T-helper 2 cell treated with Interferon-gamma antibody and Interleukin-4, amounts not matched to agents 100 ng/mL and 5 ng/mL, for 36 hours (primary cell): Measurements from ENCODE around the gene TTYH3. TPM values are rescaled to one million over a fixed set of nuclear protein-coding genes. Genes with fewer than 3 reads are reported as not detected.
"Not testable (repeated sequence)": the region's sequence is repeated elsewhere in the genome, so short reads cannot be mapped to it uniquely, and the experiment has no call there.

ENCODE experiments used
- intact Hi-C: fragments of 100-400 bp; cut with micrococcal nuclease; formaldehyde crosslinking; loops from one replicate; pipeline ENCODE4 v1.15.1; 2023
- total RNA-seq: library from RNA; stranded (reverse); gene quantifications from 2 replicates; pipeline ENCODE4 v1.2.3, GENCODE V29; 2022

Gene TTYH3, protein sequence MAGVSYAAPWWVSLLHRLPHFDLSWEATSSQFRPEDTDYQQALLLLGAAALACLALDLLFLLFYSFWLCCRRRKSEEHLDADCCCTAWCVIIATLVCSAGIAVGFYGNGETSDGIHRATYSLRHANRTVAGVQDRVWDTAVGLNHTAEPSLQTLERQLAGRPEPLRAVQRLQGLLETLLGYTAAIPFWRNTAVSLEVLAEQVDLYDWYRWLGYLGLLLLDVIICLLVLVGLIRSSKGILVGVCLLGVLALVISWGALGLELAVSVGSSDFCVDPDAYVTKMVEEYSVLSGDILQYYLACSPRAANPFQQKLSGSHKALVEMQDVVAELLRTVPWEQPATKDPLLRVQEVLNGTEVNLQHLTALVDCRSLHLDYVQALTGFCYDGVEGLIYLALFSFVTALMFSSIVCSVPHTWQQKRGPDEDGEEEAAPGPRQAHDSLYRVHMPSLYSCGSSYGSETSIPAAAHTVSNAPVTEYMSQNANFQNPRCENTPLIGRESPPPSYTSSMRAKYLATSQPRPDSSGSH
- 27.8 and 28.1 TPM in 2 replicates for total RNA-seq

DNA sequence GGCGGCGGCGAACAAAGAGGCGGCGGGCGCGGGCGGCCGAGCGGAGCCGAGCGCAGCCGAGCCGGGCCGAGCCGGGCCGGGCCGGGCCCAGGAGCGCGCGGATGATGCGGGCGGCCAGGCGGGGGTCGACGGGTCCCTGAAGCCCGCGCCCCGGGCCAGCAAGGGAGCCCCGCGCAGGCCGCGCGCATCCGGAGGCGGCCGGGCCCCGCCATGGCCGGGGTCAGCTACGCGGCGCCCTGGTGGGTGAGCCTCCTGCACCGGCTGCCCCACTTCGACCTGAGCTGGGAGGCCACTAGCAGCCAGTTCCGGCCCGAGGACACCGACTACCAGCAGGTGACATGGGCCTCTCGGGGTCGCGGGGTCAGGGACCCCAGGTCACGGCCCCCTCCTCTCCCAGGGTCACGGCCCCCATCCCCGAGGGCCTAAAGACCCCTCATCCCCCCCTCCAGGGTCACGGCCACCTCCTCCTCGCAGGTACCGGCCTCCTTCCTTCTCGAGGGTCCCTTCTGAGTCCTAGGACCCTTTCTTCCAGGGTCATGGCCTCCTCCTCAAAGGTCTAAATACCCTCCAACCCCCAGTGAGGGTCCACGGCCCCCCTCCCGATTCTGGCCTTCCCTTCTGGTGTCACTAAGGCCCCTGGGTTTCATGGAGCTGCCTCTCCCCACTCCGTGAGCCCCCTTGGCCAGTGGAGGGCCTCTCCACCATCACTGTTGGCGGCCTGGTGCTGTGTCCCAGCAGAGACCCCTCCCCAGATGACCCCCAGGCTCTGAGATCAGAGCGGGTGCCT lies at the start of gene TTYH3:
TTYH3 (plus strand) TSS at position 41 of the 787 bp plus-strand sequence; CDS start at position 211, 170 bp downstream.
- intact Hi-C loops = loop anchor here (1.0 to 5.0 kb wide), 5 partner anchors 77 to 320 kb away; partner anchors contain the start of genes BRAT1, EIF3B, GNA12 and LFNG

DNA sequence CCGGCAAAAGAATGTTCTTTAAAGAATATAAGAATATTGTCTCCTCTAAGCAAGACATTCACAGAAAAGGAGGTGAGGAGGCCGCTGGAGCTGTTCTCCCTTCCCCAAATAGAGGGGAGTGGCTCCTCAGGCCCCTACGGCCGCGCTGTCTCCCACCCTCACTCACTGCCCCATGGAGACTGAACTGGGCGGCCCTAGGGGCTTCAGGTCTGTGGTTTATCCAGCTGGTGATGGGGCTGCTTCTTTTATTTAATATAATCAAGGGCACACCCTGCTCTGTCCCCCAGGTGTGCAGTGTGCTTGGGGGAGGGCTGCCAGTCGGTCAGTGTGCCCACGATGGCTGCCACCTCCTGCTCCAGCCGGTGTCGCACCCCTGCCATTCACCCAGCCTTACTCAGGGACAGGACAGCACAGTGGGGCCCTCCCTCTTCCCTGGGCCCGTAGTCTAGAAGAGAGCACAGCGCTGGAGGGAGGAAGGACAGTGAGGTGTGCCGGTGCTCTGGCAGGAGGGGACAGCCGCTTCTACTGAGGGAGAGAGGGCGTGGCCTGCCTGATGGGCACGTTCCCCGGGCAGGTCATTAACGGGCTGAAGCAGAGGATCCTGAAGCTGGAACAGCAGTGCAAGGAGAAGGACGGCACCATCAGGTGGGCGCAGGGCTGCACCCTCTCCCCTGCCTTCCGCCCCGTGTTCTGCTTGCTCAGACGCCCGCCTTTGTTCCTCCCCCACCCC lies 49.6 kb upstream of the TTYH3 start:
- intact Hi-C loops = no loop called here

DNA sequence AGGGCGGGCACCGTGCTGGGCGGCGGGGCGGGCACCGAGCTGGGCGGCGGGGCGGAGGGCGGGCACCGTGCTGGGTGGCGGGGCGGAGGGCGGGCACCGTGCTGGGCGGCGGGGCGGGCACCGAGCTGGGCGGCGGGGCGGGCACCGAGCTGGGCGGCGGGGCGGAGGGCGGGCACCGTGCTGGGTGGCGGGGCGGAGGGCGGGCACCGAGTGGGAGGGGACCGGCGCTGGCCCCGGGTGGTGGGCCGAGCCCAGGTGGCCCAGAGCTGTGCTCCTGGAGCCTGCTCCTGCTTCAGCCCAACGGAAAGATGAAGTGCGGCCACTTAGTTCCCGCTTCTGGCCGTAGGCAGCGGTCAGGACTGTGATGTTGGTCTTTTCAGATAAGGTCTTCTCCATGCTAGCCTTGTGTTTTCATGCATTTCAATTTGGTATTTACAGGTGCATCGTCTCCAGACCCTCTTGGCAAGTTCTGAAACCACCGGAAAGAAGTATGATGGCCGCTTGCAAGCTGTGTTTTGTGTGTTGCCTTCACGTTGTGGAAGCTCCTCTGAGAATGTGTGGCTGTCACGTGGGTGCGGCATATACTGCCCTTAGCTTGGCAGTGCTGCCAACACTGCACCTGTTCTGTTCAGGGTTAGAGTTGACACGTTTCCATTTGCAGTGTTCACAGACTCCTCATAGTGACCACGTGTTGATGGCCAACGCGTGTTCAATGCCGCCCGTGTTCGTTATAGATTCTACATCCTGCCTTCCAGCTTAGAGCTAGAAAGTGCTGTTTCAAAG lies 47.8 kb upstream of the TTYH3 start:
- intact Hi-C loops = no loop called here

DNA sequence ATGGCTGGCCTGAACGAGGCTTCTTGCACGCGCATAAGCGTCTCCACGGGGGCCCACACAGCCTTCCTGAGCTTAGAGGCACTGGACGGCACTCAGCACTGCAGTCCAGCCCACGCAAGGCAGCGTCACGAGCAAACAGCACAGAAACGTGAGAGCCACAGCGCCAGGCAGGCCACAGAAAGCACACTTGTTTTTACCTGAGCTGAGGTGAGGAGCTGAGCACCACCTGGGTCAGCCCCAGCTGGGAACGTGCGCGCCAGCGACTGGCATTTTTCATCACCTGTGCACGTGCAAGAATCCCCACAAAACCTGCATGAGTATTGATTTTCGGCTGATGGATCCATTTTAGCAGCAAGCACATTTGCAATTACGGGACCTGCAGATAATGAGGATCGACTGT lies 46.3 kb upstream of the TTYH3 start:
- intact Hi-C loops = no loop called here

DNA sequence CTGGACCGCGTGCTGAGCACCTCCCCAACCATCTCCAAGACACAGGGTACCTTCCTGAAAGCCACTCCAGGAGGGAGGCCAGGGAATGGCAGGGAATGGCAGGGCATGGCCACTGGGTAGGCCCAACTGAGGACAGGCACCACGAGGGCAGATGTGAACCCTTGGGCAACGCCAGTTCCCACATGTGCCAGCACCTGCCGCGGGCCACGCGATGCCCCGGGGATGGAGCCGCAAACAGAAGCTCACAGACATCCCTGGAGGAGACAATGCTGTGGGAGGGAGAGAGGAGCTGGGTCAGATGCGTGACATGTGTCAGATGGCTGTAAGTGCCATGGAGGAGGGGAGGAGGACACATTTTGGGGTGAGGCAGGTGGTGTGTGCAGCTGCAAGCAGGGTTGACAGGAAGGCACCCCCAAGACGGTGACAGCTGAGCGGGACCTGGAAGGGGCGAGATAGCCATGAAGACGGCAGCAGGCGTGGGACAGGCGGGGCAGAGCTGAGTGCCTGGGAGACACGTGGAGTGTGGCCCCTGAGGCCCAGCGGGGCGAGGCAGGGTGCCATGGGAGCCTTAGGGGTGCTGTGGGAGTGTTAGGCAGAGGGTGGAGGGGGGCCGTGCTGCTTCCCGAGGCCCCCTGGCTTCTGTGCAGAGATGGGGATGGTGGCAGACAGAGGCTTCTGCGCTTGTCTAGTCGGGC lies 45.3 kb upstream of the TTYH3 start:
- intact Hi-C loops = no loop called here

DNA sequence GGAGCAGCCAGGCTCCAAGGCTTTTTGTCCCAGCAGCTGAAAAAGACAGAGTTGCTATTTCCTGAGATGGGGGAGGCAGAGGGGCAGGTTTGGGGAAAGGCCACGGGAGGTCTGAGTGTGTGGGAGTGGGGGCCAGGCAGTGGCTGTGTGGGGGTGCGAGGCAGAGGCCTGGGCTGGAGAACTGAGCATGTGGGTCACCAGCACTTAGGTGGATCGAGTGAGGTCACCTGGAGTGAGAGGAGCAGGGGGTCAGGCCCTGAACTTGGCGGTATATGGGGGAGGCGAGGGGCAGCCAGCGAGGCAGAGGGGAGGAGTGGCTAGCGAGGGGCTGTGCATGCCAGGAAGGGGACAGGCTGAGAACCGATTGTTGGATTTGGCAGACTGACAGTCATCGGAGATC lies 44.7 kb upstream of the TTYH3 start:
- intact Hi-C loops = no loop called here

DNA sequence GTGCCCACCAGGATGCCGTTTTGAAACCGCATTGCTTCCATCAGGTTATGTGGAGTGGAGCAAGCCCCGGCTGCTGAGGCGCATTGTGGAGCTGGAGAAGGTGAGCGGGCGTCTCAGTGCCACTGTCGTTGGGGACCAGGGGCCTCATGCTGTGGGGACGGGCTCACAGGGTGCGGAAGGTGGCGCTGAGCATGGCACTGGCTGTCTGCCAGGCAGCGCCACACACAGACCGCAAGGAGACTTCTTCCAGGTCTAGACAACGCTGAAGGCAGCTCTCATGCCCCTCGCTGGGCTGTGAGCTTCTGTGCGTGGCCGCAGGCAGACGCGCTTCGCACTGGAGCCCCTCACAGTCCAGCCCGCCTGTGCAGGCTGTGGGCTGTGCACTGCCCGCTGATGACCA lies 44.0 kb upstream of the TTYH3 start:
- intact Hi-C loops = no loop called here

DNA sequence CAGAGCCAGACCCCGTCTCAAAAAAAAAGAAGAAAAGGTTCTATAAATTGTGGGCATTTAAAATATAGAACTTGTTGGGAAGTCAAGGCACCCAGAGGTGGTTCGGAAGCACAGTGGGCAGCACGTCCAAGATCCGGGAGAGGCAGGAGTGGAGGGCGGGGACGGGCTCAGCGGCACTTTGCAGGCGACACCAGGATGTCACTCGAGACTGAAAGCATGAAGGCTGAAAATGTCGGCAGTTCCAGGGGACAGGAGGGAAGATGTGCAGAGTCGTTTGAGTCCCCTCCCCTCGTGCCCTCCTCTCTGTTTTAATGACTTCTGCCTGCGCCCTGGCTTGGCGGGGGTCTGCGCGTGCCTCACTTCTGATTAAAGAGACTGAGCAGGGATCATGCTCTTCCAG lies 42.4 kb upstream of the TTYH3 start:
- intact Hi-C loops = no loop called here

DNA sequence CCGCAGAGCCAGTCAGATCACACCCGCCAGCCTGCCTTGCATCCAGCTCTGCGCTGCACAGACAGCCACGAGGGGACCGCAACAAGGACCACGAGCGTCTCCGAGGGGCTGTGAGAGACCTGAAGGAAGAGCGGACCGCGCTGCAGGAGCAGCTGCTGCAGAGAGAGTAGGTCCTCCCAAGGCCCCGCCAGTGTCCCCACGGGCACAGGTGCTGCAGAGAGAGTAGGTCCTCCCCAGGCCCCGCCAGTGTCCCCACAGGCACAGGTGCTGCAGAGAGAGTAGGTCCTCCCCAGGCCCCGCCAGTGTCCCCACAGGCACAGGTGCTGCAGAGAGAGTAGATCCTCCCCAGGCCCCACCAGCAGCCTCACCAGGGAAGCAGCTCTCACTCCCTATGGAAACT lies 41.8 kb upstream of the TTYH3 start:
- intact Hi-C loops = not testable (repeated sequence)

DNA sequence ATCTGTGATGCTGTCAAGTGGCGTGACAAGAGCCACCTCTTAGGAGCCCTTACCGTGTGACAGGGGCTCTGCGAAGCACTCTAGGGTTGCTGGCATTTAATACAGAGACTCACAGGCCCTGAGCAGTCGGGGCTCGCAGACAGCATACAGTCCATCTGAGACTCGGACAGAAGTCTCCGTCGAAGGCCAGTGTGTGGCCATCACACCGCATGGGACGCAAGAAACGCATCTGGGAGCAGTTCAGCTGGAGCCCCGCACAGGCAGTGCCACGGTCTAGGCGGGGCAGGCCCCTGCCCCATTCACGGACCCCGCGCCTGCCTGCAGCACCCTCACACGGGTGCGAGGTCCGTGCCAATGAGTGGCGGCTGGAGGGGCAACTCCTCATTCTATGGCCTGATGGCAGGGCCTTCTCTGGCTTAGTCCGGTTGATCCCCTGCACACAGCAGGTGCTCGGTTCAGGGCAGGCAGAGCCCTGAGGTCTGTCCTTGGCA lies 39.4 kb upstream of the TTYH3 start:
- intact Hi-C loops = no loop called here

DNA sequence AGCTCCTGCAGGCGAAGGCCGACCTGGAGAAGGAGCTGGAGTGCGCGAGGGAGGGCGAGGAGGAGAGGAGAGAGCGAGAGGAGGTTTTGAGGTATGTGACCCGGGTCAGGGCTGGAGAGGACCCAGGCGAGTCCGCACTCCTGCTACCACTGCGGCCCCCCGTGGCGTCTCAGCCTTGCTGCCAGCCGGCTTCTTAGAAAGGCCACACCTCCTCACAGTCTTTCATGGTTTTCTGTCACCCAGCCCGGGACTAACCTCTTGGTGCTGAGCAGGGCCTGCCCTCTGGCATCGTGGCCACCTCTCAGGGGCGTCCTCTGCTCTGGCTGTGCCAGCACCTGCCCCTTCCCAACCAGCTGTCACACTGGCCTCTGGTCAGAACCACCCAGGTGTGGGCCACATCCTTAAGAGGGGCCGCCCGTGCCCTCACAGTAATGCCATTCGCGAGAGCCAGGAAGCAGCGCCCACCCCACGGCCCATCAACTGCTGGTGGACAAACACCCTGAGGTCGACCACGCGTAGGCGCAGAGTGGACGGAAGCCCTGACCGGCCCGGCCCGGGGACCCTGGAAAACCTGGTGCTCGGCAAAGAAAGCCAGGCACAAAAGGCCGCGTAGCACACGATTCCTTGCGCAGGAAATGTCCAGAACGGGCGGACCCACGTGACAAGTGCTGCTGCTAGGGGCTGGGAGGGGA lies 38.6 kb upstream of the TTYH3 start:
- intact Hi-C loops = no loop called here

DNA sequence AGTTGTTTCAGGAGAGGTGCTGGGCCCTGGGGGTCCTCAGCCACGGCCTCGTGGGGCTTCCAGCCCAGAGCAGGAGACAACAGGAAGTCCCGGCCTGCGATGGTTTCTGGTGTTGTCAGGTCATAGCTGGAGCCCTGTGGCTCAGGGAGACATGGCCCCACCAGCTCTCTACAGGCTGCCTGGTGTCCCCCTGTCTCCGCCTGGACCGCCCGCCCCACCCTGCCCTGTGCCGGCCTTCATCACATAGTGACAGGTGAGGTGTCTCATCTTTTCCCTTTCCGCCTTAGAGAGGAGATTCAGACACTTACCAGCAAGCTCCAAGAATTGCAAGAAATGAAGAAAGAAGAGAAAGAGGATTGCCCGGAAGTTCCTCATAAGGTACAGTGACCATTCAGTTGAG lies 37.2 kb upstream of the TTYH3 start:
- intact Hi-C loops = no loop called here

DNA sequence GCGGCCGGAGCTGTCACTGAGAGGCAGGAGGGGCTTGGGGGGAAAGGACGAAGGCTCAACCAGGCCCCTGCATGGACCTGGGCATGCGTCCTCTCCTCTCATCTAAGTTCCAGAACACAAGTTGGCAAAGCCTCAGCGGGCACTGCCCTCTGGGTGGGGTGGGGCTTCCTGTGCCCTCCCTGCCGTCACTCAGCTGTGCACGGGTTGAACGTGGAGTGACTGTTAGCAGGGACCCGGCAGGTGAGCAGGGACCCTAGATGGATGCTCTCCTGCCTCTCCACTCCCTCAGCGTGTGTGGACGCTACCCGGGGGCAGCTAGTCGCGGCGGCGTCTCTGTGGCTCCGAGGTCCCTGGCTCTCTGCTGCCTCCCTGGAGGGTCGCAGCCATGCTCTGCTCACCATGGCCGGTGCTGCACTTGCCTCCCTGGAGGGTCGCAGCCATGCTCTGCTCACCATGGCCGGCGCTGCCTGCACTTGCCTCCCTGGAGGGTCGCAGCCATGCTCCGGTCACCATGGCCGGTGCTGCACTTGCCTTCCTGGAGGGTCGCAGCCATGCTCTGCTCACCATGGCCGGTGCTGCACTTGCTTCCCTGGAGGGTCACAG lies 36.4 kb upstream of the TTYH3 start:
- intact Hi-C loops = no loop called here

DNA sequence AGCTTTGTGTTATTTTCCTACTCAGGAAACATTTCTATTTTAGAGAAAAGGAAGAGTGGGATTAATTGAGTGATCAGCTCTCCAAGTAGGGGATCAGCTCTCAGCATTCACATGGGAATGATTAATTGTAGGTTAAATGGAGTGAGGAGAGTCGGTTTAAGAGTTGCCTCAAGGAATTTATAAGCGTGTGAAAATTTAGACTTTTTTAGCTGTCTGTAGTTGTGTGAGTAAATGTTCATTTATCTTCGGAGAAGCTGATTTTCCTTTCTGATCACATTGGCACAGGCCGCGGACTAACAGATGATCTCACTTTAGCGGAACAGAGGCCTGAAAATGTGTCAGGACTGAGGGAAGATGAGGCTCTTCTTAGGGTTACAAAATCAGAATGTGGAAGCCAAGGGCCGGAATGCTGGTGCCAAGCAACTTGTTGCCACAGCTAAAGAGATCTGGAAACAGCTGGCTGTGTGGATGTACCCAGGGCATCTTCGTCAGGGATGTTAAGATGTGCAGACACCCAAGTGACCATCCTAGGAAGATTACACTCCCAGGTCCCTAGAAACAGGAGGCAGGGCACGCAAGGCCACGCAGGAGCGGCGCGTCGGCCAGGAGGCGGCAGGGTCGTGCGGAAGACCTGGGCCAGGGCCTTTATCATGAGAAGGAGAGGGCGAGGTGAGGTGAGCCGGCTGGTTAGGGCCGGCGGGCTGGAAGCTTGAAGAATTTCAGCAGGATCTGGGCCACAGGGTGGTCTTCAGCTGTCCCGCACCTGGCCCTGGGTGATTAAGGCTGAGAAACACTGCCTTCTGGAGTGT lies 35.1 kb upstream of the TTYH3 start:
- intact Hi-C loops = no loop called here

DNA sequence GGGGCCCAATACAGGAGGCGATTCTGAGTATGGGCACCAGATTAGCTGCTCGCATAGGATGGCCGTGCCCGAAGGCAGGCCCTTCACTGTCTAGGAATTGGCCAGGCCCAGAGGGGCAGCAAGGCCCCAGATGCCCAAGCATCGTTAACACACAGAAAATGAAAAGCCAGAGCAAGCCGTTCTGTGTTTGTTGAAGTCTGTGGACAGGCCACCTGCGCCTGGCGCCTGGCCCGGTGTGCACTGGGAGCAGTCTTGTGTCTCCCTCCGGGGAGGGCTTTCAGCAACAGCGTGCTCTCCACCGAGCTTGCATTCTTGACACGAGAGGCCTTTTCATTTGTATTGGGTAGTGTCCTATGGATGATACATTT lies 34.5 kb upstream of the TTYH3 start:
- intact Hi-C loops = no loop called here

DNA sequence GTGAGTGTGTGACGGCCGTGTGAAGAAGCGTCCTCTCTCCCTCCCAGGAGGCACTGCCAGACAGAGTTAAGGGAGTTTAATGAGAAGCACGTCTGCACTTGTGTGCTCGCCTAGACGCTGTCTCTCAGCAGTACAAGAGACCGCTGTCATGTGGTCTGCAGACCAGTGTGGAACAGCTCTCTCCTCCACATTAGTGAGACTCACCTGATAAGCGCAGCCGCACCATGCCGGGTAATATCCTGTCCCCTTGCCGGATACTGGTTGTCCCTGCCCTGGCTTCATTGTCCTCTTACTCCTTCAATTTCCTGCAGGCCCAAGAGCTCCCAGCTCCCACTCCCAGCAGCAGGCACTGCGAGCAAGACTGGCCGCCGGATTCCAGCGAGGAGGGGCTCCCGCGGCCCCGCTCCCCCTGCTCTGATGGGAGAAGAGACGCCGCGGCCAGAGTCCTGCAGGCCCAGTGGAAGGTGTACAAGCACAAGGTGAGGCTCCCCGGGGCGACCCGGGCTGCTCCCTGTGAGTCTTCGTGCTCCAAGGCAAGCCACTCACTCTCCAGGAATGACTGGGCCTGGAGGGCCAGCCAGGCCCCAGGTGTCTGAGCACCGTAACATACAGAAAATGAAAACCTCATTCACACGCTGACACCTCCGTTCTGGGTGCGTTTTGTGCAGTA lies 33.5 kb upstream of the TTYH3 start:
- intact Hi-C loops = no loop called here

DNA sequence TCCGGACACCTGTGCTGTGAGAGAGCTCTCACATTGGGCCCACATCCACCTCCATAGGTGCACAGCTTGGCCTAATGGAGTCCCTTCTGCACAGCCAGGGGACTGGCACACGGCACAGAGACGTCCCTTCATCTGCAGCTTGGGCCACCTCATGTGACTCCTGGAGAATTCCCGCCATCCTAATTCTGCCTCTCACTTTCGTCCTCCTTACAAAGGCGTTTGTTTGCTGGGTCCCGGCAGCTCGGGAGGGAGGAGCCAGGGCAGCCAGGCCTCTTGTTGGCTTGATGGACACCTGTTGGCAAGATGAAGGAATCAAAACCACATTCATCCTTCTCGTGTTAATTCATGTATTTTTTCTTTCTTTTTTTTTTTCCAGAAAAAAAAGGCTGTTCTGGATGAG lies 30.7 kb upstream of the TTYH3 start:
- intact Hi-C loops = no loop called here

DNA sequence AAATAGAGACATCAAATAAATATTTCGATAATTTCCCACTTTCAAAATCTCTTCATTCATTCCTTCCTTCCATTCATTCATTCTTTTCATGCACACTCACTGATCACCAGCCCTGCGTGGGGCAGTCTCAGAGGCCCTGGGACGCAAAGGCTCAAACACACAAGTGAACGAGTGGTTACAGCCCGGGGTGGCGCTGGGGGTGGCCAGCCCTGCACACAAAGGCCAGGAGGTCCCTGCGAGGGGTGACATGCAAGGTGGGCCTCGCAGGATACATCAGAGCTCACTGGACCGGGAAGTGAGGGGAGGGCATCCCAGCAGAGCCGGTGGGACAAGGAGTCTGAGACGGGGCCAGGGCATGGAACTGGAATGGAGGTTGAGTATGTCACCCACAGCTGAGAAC lies 29.9 kb upstream of the TTYH3 start:
- intact Hi-C loops = no loop called here
